Measurements from ENCODE around the gene B4GALNT1.

DNA sequence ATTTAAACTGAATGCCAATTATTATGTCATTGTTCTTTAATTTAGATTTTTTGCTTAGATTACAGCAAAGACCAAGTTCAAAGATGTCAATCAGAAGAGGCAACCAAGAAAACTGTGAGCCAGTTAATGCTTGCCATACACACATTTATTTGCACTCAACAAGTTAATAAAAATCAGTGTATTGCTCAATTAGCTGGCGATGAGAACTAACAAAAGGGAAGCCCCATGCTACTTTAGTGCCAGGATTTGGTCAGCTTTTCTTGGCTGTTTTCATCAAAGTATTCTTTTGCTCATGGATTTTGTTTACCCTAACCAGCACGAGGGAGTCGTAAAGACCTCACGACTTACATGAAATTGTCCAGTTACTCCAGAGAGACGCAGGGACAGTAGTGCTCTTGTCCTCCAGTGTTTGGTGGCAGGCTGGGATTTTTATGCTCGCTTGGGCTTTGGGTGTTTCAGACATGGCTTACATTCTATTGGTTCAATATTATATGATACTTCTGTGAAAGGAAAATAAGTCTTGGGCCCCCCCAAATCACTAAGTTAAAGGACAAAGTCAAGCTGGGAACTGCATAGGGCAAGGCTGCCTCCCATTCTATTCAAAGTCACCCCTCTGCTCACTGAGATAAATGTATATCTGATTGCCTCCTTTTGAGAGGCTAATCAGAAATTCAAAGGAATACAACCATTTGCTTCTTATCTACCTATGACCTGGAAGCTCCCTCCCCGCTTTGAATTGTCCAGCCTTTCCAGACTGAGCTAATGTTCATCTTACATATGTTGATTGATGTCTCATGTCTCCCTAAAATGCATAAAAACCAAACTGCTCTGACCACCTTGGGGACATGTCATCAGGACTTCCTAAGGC lies 7.4 kb upstream of the B4GALNT1 start:
- TF ChIP-seq, protein P1, sequence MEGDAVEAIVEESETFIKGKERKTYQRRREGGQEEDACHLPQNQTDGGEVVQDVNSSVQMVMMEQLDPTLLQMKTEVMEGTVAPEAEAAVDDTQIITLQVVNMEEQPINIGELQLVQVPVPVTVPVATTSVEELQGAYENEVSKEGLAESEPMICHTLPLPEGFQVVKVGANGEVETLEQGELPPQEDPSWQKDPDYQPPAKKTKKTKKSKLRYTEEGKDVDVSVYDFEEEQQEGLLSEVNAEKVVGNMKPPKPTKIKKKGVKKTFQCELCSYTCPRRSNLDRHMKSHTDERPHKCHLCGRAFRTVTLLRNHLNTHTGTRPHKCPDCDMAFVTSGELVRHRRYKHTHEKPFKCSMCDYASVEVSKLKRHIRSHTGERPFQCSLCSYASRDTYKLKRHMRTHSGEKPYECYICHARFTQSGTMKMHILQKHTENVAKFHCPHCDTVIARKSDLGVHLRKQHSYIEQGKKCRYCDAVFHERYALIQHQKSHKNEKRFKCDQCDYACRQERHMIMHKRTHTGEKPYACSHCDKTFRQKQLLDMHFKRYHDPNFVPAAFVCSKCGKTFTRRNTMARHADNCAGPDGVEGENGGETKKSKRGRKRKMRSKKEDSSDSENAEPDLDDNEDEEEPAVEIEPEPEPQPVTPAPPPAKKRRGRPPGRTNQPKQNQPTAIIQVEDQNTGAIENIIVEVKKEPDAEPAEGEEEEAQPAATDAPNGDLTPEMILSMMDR (IDR thresholded peaks at IDR 0.05): no peak
- TF ChIP-seq POLR2A (IDR thresholded peaks at IDR 0.05): no peak
- TF ChIP-seq EP300 (IDR thresholded peaks at IDR 0.05): no peak
- no peak for TF ChIP-seq POLR2AphosphoS5 (IDR thresholded peaks at IDR 0.05)
